ENCODE data around the gene TEAD4.

The TEAD4 gene

DNA sequence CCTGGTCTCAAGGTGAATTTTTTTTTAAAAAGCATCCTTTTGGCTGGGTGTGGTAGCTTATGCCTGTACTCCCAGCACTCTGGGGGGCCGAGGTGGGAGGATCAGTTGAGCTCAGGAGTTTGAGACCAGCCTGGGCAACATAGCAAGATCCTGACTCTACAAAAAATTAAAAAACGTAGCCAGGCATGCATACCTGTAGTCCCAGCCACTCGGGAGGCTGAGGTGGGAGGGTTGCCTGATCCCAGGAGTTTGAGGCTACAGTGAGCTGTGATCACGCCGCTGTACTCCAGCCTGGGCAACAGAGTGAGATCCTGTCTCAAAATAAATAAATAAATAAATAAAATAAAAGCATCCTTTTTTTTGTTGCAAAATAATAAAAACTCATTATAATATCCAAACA is 130.4 kb downstream of the TEAD4 start:
- TF ChIP-seq GATA3 (IDR thresholded peaks at IDR 0.05; ENCODE audit: low read depth, low read length): no peak
- TF ChIP-seq GATA2 (IDR thresholded peaks at IDR 0.05; ENCODE audit: low read depth, low read length): no peak
